Measurements from ENCODE around the gene RND3.

RND3 gene

GRCh38 chr2:150484461-150485021 is 2.9 kb downstream of the RND3 start:
- TF ChIP-seq CTCF (conservative IDR thresholded peaks at IDR 0.05) = no peak
- no peak overlapping the region for H3K27ac ChIP-seq

DNA sequence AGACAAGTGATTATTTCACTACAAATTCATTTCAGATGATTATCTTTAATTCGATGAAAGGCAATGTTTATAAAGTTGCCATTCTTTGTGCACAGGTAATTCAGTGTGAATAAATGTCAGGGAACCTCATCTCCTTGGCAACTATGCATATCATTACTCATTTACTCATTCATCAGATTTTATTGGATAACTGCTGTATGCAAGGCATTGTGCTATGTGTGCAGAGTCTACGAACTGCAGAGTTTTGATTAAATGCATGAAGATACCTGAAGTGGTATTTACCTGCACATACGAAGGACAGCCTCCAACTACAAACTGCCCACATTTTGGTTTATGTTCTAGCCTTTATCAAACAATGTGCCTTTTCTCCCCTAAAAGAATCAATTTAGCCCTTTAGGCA is 3.5 kb downstream of the RND3 start:
- TF ChIP-seq CTCF (conservative IDR thresholded peaks at IDR 0.05) = no peak
- no peak overlapping the region for H3K27ac ChIP-seq

DNA sequence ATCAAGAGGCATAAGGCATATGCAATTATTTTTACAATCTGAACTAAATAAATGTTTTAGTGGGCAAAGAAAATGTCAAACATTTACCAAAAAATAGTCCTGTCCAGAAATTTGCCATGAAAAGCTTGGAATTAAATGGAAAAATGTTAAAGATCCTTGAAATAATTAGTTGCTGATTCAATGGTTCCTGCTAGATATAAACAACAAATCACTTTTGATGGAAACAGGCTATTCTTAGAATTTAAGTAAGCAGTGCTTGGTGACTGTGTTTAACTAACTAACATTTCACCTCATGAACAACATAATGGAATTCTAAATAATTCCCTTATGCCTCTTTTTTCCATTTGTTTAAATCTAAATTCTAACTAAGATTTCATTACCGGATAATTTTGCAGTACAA is 3.9 kb downstream of the RND3 start:
- no peak overlapping the region for H3K27ac ChIP-seq
- no peak for TF ChIP-seq CTCF (conservative IDR thresholded peaks at IDR 0.05)

GRCh38 chr2:150482667-150483400 is 4.6 kb downstream of the RND3 start:
- H3K27ac ChIP-seq = no peak overlapping the region
- no peak for TF ChIP-seq CTCF (conservative IDR thresholded peaks at IDR 0.05)

DNA sequence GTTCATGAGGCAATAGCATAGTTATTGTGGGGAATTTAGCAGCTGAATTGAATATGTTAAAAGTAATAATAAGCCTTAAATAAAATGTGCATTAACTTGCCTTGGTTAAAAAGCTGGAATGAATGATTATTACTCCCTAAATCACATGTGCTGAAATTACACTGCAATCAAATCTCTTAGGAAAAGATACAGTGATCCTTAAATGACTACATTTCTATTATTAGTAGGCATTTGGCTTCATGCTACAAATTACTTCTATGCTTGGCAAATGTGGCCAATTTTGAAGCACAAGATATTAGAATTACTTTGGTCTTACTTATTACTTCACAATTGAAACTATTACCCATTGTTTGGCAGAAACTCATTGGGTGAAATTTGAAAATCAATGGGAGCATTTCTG is 5.4 kb downstream of the RND3 start:
- no peak for TF ChIP-seq CTCF (conservative IDR thresholded peaks at IDR 0.05)
- H3K27ac ChIP-seq = no peak overlapping the region

- H3K27ac ChIP-seq = no peak overlapping the region
- no peak for TF ChIP-seq CTCF (conservative IDR thresholded peaks at IDR 0.05)
These were observed 6.3 kb downstream of the RND3 start for GRCh38 chr2:150480971-150481830.

DNA sequence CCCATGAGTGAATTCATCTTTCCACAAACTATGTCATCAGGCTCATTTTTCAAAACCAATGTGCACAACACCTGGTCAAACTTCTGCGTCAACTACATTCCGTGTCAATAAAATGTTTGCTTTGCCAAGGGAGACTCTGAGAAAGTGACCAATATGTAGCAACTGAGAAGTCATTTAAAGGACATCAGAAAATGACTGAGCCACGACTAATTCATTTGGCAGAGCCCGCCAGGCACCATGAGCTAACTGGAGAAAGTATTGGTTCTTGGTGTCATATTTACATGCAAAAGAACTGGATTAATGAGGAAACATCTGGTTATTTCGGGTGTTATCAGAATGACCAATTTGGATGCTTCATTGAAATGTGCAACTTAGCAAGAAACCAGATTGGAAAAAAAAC is 7.2 kb downstream of the RND3 start:
- no peak overlapping the region for H3K27ac ChIP-seq
- TF ChIP-seq CTCF (conservative IDR thresholded peaks at IDR 0.05) = no peak
